GM12878 (cell line): Measurements from ENCODE around the gene HIVEP2. TPM values are rescaled to one million over a fixed set of nuclear protein-coding genes. Genes with fewer than 3 reads are reported as not detected.

ENCODE experiments used
- ATAC-seq: fragments of 200-7000 bp; cut with Tn5 transposase; 3 replicates; pipeline ENCODE4 v1.9.1; 2020; ENCODE audit warnings: mild to moderate bottlenecking, moderate library complexity
- BruUV-seq: library from RNA; stranded (reverse); fragments of 400-500 nt; replicated peaks from 2 replicates; lab custom pipeline; 2021; lab: Mats Ljungman, UMichigan
- CTCF ChIA-PET: fragments of 300-600 bp; sonication (Branson Sonifier 250); formaldehyde crosslinking; extraction: SDS; loops from one replicate; lab custom pipeline; 2021; ENCODE audit warnings: inconsistent platforms; lab: Yijun Ruan, JAX
- POLR2A ChIA-PET: fragments of 350-600 bp; formaldehyde crosslinking; extraction: SDS; loops from one replicate; lab custom pipeline; 2021; ENCODE audit warnings: inconsistent platforms; lab: Charles Lee
- RAD21 ChIA-PET: fragments of 300-600 bp; sonication (Branson Sonifier 250); formaldehyde crosslinking; loops from one replicate; lab custom pipeline; 2023; ENCODE audit warnings: antibody characterized with exemption; ENCODE audit not compliant: unreplicated experiment; lab: Charles Lee
- SMC1A ChIA-PET: fragments of 300-600 bp; sonication (Branson Sonifier 250); formaldehyde crosslinking; loops from one replicate; lab custom pipeline; 2023; ENCODE audit not compliant: unreplicated experiment, uncharacterized antibody; lab: Charles Lee
- DNase-seq: peaks from one replicate; pipeline ENCODE4 v3.0.0-alpha.2; 2011; ENCODE audit warnings: low read depth, low spot score
- FAIRE-seq: peaks from 3 replicates; lab custom pipeline; 2011; peaks lifted over from hg19 to GRCh38; lab: Jason Lieb, UNC
- H2AFZ ChIP-seq: 2 replicates; pipeline ENCODE4 v1.6.0; 2011; ENCODE audit warnings: low read depth, low read length, control low read depth; ENCODE audit not compliant: control insufficient read depth
- H3K27ac ChIP-seq: 2 replicates; pipeline ENCODE4 v1.5.1; 2011; ENCODE audit warnings: control low read depth; ENCODE audit not compliant: control insufficient read depth, insufficient read depth
- H3K27me3 ChIP-seq, 2 experiments: replicated peaks in 1 of 2; 2 replicates each; pipeline versions ENCODE4 v1.6.0 to v1.6.1; 2011; ENCODE audit warnings: low read length in 1 of 2; ENCODE audit not compliant: control insufficient read depth in 2 of 2, insufficient read depth in 2 of 2
- H3K36me3 ChIP-seq, 2 experiments: 2 replicates each; pipeline ENCODE4 v1.5.1; 2011; ENCODE audit warnings: low read length in 1 of 2; ENCODE audit not compliant: control insufficient read depth in 2 of 2, insufficient read depth in 2 of 2
- H3K4me1 ChIP-seq: 2 replicates; pipeline ENCODE4 v1.6.1; 2011; ENCODE audit warnings: mild to moderate bottlenecking, low read length, moderate library complexity, mixed read lengths; ENCODE audit not compliant: control insufficient read depth, insufficient read depth
- H3K4me2 ChIP-seq: 2 replicates; pipeline ENCODE4 v1.6.0; 2011; ENCODE audit warnings: control low read depth; ENCODE audit not compliant: control insufficient read depth, insufficient read depth
- H3K4me3 ChIP-seq: fragments of 200-600 bp; sonication (generic); 2 replicates; pipeline ENCODE4 v1.5.1; 2016
- H3K79me2 ChIP-seq: 2 replicates; pipeline ENCODE4 v1.6.0; 2011; ENCODE audit warnings: low read length; ENCODE audit not compliant: control insufficient read depth, insufficient read depth
- H3K9ac ChIP-seq: 2 replicates; pipeline ENCODE4 v1.8.0; 2011; ENCODE audit warnings: low read length, control low read depth, mixed read lengths; ENCODE audit not compliant: control insufficient read depth, insufficient read depth
- H3K9me3 ChIP-seq: replicated peaks from 3 replicates; pipeline ENCODE4 v1.5.1; 2011; ENCODE audit warnings: mild to moderate bottlenecking, low read length; ENCODE audit not compliant: control insufficient read depth, insufficient read depth
- H4K20me1 ChIP-seq: 2 replicates; pipeline ENCODE4 v1.6.0; 2011; ENCODE audit not compliant: control insufficient read depth, insufficient read depth
- CUX1 ChIP-seq: IDR thresholded peaks from 2 replicates; pipeline ENCODE4 v1.6.1; 2012; ENCODE audit warnings: improper control_type of control experiment, low read depth, low read length; ENCODE audit not compliant: insufficient replicate concordance
- GATAD2B ChIP-seq: fragments of 450-650 bp; conservative IDR thresholded peaks from 2 replicates; pipeline ENCODE4 v1.6.1; 2017; ENCODE audit warnings: low read depth, mild to moderate bottlenecking, moderate library complexity
- RB1 ChIP-seq: fragments of 450-650 bp; formaldehyde crosslinking; IDR thresholded peaks from 2 replicates; pipeline ENCODE4 v1.6.1; 2017; ENCODE audit warnings: mild to moderate bottlenecking, borderline replicate concordance
- RFX5 ChIP-seq: IDR thresholded peaks from 2 replicates; pipeline ENCODE4 v1.6.1; 2011; ENCODE audit warnings: low read depth, low read length, improper control_type of control experiment
- SMARCA5 ChIP-seq: fragments of 450-650 bp; IDR thresholded peaks from 2 replicates; pipeline ENCODE4 v1.6.1; 2017; ENCODE audit warnings: mild to moderate bottlenecking
- WGBS: methylation state at CpG from one replicate; pipeline ENCODE4 v1.1.6; 2016; ENCODE audit warnings: low lambda C conversion rate; ENCODE audit not compliant: insufficient replicate concordance, insufficient coverage; ENCODE audit errors: missing lambda C conversion rate; 5-methylcytosine and 5-hydroxymethylcytosine counted together
- in situ Hi-C: fragments of 300-500 bp; cut with MboI; formaldehyde crosslinking; loops from 9 replicates; pipeline ENCODE4 v1.14.3; 2018; ENCODE audit warnings: mixed read lengths
- intact Hi-C: fragments of 100-400 bp; cut with micrococcal nuclease; formaldehyde crosslinking; loops from one replicate; pipeline ENCODE4 v1.14.2; 2022; ENCODE audit not compliant: unreplicated experiment
- polyA plus RNA-seq, 11 experiments: library from polyadenylated mRNA; depleted of rRNA in 4 of 11; unstranded in 6 of 11; stranded (reverse) in 5 of 11; fragments of >200 nt; fragmentation: Nextera tagmentation in 4 of 11; fragmentation: Illumina TruSeq in 1 of 11; extraction: Ambion mirVana in 4 of 11; extraction: Trizol in 1 of 11; gene quantifications; 1 replicate in 1 of 11; 2 replicates in 10 of 11; pipeline versions ENCODE4 v1.2.1 to v1.2.3, GENCODE V29; 2011 to 2016; ENCODE audit warnings: inconsistent platforms in 2 of 11, missing spikeins in 2 of 11, low read depth in 1 of 11
- total RNA-seq, 4 experiments: library from RNA; depleted of rRNA in 3 of 4; stranded (reverse); fragments of >200 nt in 3 of 4; fragmentation: Illumina TruSeq in 1 of 4; extraction: Trizol in 1 of 4; gene quantifications; 2 replicates each; pipeline versions ENCODE4 v1.2.1 to v1.2.3, GENCODE V29; 2013 to 2021

Gene HIVEP2
- total and polyA plus RNA-seq, 10 of the 15 experiments (the other 5 are each of a cell fraction or from before 2014, with no cell fraction given), result 1.2 to 15.7 (median 10.2) TPM

GRCh38 chr6:142728364-142728763, 216.6 kb downstream of the HIVEP2 start:
- intact Hi-C loops, result no loop called here
- H4K20me1 ChIP-seq, result no peaks in the 10 kb centered on the region
- H3K9ac ChIP-seq, result no peak overlapping the region
- DNase-seq, result no peak
- peak overlapping the region; percentile 21; the same call in 1 of the 2 replicates for H2AFZ ChIP-seq
- WGBS, result 94% methylated on average over 2 of the region's 2 CpGs
- no peaks in the 10 kb centered on the region for H3K79me2 ChIP-seq
- no peak overlapping the region for H3K4me2 ChIP-seq
- ChIA-PET POLR2A (no interaction called here), RAD21 (no interaction called here), CTCF (interaction anchor here (0.5 to 1.0 kb wide), 2 partner anchors 307 to 569 kb away, joined by 3 to 4 read pairs; no protein-coding TSS in a partner anchor), SMC1A (interaction anchor here (1.0 kb wide), 1 partner anchor 19 kb away, joined by 3 read pairs; no protein-coding TSS in a partner anchor)
- H3K27ac ChIP-seq, result no peak overlapping the region
- no peak for FAIRE-seq
- in situ Hi-C loops, result no loop called here
- no peaks in the 10 kb centered on the region for H3K27me3 ChIP-seq
- TF ChIP-seq RB1 (no peak), SMARCA5 (no peak), CUX1 (no peak), GATAD2B (no peak), RFX5 (no peak)
- BruUV-seq, result no TSS peak
- no peak for ATAC-seq
- H3K36me3 ChIP-seq, result no peaks in the 10 kb centered on the region
- H3K4me1 ChIP-seq, result no peaks in the 10 kb centered on the region
- H3K9me3 ChIP-seq, result no peaks in the 10 kb centered on the region
- H3K4me3 ChIP-seq, result no peak overlapping the region
